Neutrophil (primary cell): ENCODE results near the gene RAB31.
A peak's percentile ranks its signal among the peaks of the same experiment; 100 is the strongest.

Experiments
- H3K27ac ChIP-seq: fragments of 200-600 bp; sonication (generic); 2 replicates; pipeline ENCODE4 v1.5.1; 2016; ENCODE audit warnings: mild to moderate bottlenecking, moderate library complexity
- H3K27me3 ChIP-seq: fragments of 200-600 bp; sonication (generic); 2 replicates; pipeline ENCODE4 v1.6.0; 2016; ENCODE audit warnings: mild to moderate bottlenecking
- H3K36me3 ChIP-seq: fragments of 200-600 bp; sonication (generic); 2 replicates; pipeline ENCODE4 v1.5.1; 2017
- H3K4me1 ChIP-seq, 2 experiments: fragments of 200-600 bp in 1 of 2; sonication (generic) in 1 of 2; 1 replicate in 1 of 2; 2 replicates in 1 of 2; pipeline versions ENCODE4 v1.5.1 to v1.6.1; 2013 to 2016; ENCODE audit warnings: low read depth in 1 of 2, low read length in 1 of 2, mild to moderate bottlenecking in 1 of 2, moderate library complexity in 1 of 2; ENCODE audit not compliant: control insufficient read depth in 1 of 2, insufficient read depth in 1 of 2
- H3K4me3 ChIP-seq, 2 experiments: fragments of 200-600 bp in 1 of 2; sonication (generic) in 1 of 2; 1 replicate in 1 of 2; 2 replicates in 1 of 2; pipeline ENCODE4 v1.5.1; 2013 to 2016; ENCODE audit warnings: low read depth in 1 of 2, low read length in 1 of 2, mild to moderate bottlenecking in 1 of 2, moderate library complexity in 1 of 2
- H3K9me3 ChIP-seq: fragments of 200-600 bp; sonication (generic); 2 replicates; pipeline ENCODE4 v1.5.1; 2016
- TF ChIP-seq, protein P1 (sequence below): fragments of 200-600 bp; sonication (generic); IDR thresholded peaks from 2 replicates; pipeline ENCODE4 v1.5.1; 2016; ENCODE audit warnings: antibody characterized with exemption

Gene RAB31

DNA sequence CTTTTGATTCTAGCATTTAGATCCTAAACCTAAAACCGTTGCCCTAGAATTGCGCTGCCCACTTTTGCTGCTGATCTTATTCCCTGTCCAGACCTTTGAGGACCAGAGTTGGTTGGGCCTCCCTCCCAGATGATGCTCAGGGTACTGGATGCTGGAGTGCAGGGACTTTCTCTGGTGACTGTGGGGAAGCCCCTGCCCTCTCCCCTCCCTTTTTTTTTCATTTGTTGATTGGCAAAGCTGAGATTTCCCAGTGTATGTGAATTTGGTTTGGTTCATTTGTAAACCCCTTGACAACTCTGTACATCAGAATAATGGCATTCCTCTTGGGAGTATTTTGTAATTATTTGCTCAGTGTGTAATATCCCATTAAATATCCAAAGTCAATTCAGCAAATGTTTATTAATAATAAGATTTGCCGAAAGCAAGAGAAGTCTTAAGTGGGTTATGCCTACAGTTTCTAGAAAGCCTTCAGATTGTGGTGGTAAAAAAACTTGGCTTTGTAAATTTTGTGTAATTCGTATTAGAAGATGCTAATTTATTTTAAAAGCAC is 28.3 kb downstream of the RAB31 start:
- Histone ChIP-seq H3K9me3 (no peaks in the 10 kb centered on the region), H3K27ac (peak overlapping the region; percentile 89), H3K36me3 (peaks cover 21% of the 10 kb centered on the region), H3K4me1 (peaks cover 87 to 92% of the 10 kb centered on the region in 2 experiments), H3K4me3 (peak overlapping the region in 1 of 2 experiments; percentile 18), H3K27me3 (no peaks in the 10 kb centered on the region)
- TF ChIP-seq, protein P1, sequence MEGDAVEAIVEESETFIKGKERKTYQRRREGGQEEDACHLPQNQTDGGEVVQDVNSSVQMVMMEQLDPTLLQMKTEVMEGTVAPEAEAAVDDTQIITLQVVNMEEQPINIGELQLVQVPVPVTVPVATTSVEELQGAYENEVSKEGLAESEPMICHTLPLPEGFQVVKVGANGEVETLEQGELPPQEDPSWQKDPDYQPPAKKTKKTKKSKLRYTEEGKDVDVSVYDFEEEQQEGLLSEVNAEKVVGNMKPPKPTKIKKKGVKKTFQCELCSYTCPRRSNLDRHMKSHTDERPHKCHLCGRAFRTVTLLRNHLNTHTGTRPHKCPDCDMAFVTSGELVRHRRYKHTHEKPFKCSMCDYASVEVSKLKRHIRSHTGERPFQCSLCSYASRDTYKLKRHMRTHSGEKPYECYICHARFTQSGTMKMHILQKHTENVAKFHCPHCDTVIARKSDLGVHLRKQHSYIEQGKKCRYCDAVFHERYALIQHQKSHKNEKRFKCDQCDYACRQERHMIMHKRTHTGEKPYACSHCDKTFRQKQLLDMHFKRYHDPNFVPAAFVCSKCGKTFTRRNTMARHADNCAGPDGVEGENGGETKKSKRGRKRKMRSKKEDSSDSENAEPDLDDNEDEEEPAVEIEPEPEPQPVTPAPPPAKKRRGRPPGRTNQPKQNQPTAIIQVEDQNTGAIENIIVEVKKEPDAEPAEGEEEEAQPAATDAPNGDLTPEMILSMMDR: no peak

DNA sequence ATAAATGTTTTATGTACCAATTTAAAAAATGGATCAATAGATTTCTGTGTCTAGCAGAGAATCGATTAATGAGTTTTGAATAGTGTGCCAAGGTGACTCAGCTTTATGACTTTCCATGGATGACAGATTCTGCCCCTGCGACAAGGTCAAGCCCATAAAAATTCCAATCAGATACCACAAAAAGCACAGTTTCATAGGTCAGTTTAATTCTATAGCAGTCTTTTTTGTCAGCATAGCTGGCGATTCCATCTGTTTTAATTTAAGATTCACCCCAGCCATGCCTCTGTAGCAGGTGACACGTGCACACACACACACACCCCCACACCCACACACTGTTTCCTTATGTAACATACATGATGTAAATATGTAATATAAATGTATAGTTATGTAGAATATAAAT is 28.9 kb downstream of the RAB31 start:
- Histone ChIP-seq H3K9me3 (no peaks in the 10 kb centered on the region), H3K36me3 (peaks cover 17% of the 10 kb centered on the region), H3K4me1 (peaks cover 89 to 92% of the 10 kb centered on the region in 2 experiments), H3K27ac (peak overlapping the region; percentile 89), H3K27me3 (no peaks in the 10 kb centered on the region), H3K4me3 (no peak overlapping the region)
- TF ChIP-seq, protein P1: no peak

DNA sequence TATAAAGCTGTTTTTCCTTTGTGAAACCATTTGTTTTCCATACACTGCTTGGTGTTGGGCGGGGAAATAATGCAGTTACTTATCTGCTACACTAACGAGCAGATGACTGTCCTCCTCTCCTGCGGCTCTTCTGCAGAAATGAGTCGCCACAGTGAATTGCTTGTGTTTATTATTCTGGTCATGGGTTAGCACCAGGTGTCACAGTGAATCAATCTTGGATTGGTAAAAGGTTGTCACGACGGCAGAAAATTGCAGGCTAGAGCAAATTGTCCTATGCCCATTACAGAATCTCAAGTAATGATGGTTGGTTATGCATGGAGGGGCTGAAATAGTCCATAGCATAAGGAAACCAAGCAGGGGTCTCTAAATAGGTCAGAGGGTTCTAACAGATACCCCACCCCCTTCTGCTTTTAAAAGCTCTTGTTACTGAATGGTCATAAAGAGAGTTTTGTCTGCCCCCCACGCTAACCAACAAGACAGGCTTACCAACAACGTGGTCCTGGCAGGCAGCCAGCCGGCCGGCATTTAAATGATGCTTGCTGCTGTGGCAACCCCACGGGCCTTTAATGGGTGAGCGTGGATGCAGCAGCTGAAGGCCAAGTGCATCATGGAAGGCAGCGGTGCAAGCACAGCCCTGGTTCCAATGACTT is 29.5 kb downstream of the RAB31 start:
- peaks cover 89 to 94% of the 10 kb centered on the region in 2 experiments for H3K4me1 ChIP-seq
- no peak overlapping the region for H3K4me3 ChIP-seq
- peak overlapping the region; percentile 89 for H3K27ac ChIP-seq
- no peaks in the 10 kb centered on the region for H3K9me3 ChIP-seq
- peaks cover 11% of the 10 kb centered on the region for H3K36me3 ChIP-seq
- H3K27me3 ChIP-seq: no peaks in the 10 kb centered on the region
- TF ChIP-seq, protein P1: no peak

DNA sequence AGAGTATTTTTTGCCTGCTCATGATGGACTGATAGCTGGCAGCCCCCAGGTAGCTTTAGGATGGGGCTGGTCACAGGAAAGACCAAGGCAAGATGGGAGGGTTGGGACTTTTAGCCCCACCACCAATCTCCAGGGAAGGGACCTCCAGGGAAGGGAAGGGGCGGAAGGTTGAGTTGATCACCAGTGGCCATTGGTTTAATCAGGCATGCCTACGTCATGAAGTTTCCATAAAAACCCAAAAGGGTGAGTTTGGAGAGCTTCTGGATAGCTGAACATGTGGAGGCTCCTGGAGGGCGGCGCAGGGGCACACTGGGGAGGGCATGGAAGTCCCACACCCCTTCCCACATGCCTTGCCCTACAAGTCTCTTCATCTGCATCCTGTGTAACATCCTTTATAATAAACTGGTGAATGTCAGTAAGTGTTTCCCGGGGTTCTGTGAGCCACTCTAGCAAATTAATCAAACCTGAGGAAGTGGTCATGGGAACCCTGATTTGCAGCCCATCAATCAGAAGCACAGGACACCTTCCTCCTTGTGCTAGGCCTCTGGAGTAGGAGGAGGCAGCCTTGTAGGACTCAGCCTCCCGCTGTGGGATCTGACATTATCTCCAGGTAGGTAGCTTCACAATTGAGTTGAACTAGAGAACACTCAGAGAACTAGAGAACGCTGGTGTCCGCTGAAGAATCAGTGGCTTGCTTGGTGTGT is 30.3 kb downstream of the RAB31 start:
- H3K36me3 ChIP-seq: peaks cover 4% of the 10 kb centered on the region
- TF ChIP-seq, protein P1: no peak
- H3K4me3 ChIP-seq: no peak overlapping the region
- H3K27ac ChIP-seq: peak overlapping the region; percentile 89
- H3K27me3 ChIP-seq: no peaks in the 10 kb centered on the region
- peaks cover 89 to 94% of the 10 kb centered on the region in 2 experiments for H3K4me1 ChIP-seq
- no peaks in the 10 kb centered on the region for H3K9me3 ChIP-seq

DNA sequence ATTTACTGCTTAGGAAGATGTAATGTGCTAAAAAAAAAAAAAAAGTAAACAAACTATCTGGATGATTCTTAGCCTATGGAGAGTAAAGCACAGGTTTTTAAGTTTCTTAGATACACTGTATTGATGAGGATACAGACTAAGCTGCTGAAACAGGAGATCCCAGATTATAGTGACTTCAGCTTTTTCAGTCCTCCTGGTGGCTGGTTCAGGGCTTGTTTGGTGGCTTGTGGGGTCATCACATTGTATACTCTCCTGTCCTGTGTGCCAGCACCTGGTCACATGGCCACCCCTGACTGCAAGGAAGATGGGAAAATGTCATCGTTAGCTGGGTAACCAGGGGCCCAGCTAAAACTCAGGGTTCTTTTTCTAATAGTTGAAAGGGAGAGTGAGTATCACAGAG is 31.4 kb downstream of the RAB31 start:
- H3K4me3 ChIP-seq: no peak overlapping the region
- H3K27ac ChIP-seq: peak overlapping the region; percentile 89
- TF ChIP-seq, protein P1: no peak
- H3K4me1 ChIP-seq: peaks cover 90 to 94% of the 10 kb centered on the region in 2 experiments
- no peaks in the 10 kb centered on the region for H3K9me3 ChIP-seq
- H3K36me3 ChIP-seq: peaks cover 4% of the 10 kb centered on the region
- H3K27me3 ChIP-seq: no peaks in the 10 kb centered on the region
